ENCODE measurements around the gene HAT1.
A peak's percentile ranks its signal among the peaks of the same experiment; 100 is the strongest.
"Not testable (repeated sequence)": the region's sequence is repeated elsewhere in the genome, so short reads cannot be mapped to it uniquely, and the experiment has no call there.

Gene HAT1

GRCh38 chr2:171972329-171972982, 50.2 kb downstream of the HAT1 start:
- no peak for DNase-seq (ENCODE audit: low read depth in 2 of 3, low spot score in 2 of 3)

DNA sequence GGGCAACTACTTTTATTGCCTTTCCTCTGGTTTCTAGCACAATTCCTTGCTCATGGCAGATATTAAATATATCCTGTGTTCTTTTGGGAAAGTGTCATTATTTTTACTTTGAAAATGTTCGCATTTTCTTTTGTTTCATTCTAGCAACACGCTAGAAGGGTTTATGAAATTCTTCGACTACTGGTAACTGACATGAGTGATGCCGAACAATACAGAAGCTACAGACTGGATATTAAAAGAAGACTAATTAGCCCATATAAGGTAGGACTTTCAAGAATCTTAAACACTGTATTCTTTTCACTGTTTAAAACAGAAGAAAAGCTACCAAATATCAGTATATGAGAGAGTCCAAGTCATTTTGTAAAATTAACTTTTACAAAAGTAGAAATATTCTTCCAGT, 56.8 kb downstream of the HAT1 start:
- DNase-seq (ENCODE audit: low read depth in 2 of 3, low spot score in 2 of 3) = no peak

DNA sequence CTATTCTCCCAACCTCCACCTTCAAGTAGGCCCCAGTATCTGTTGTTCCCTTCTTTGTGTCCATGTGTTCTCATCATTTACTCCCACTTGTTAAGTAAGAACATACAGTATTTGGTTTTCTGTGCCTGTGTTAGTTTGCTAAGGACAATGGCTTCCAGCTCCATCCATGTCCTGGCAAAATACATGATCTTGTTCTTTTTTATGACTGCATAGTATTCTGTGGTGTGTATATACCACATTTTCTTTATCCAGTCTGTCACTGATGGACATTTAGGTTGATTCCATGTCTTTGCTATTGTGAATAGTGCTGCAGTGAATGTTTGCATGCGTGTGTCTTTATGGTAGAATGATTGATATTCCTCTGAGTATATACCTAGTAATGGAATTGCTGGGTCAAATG, 61.7 kb downstream of the HAT1 start:
- DNase-seq (ENCODE audit: low read depth in 2 of 3, low spot score in 2 of 3) = not testable (repeated sequence)

GRCh38 chr2:171985076-171985475, 62.8 kb downstream of the HAT1 start:
- DNase-seq (ENCODE audit: low read depth in 2 of 3, low spot score in 2 of 3) = no peak

DNA sequence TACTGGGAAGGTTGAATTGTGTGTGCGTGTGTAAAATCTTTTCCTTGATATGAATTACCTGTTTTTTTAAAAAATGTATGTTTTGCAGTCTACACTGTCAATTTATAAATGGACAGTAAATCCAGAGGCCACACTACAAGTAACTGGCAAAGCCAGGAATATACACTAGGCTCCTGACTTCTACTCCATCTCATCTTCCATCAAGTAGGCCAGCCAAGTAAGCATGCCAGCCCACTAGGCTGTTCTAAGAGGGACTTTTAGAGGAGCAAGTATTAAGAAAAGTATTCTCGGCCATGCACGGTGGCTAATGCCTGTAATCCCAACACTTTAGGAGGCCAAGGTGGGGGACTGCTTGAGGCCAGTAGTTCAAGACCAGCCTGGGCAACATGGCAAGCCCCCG, 64.5 kb downstream of the HAT1 start:
- DNase-seq (ENCODE audit: low read depth in 2 of 3, low spot score in 2 of 3) = no peak

GRCh38 chr2:171991027-171991426, 68.8 kb downstream of the HAT1 start:
- DNase-seq (ENCODE audit: low read depth in 2 of 3, low spot score in 2 of 3) = no peak

GRCh38 chr2:171995586-171995985, 73.3 kb downstream of the HAT1 start:
- no peak for DNase-seq (ENCODE audit: low read depth in 2 of 3, low spot score in 2 of 3)

DNA sequence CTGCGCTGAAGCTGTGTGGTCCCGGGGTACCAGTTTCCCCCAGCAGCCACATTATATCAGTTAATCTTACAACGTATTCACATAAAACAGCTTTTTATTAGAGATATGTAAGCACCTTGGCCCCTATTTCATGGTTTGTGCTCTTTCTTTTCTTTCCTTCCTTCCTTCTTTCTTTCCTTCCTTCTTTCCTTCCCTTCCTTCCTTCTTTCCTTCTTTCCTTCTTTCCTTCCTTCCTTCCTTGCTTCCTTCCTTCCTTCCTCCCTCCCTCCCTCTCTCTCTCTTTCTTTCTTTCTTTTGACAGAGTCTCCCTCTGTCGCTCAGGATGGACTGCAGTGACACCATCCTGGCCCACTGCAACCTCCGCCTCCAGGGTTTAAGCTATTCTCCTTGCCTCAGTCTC, 73.8 kb downstream of the HAT1 start:
- no peak for DNase-seq (ENCODE audit: low read depth in 2 of 3, low spot score in 2 of 3)

DNA sequence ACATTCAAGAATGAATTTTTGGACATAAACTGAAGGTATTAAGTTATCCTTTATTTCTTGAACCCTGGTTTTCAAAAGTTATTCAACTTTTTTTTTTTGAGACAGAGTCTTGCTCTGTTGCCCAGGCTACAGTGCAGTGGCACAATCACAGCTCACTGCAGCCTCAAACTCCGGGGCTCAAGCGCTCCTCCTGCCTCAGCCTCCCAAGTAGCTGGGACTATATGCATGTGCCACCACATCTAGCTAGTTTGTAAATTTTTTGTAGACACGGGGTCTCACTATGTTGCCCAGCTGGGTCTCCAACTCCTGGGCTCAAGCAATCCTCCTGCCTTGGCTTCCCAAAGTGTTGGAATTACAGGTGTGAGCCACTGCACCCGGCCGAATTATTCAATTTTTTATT, 74.8 kb downstream of the HAT1 start:
- not testable (repeated sequence) for DNase-seq (ENCODE audit: low read depth in 2 of 3, low spot score in 2 of 3)

DNA sequence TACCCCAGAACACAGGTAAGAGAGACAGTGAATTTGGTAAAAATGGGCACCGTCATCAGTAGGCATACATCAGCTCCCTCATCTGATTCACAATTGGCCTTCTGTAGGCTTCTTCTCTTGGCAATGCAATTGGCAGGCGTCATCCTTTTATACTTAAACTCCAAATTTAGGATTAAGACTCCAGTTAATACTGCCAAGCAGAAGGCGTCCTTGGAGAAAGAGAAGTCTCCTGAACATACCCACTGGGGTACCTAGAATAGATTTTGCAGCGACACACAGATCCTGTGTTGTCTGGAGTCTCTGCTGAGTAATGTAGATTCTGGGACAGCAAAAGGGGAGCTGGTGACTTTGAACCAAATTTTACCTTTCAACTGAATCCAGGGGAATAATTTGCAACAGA, 76.9 kb downstream of the HAT1 start:
- no peak for DNase-seq (ENCODE audit: low read depth in 2 of 3, low spot score in 2 of 3)

DNA sequence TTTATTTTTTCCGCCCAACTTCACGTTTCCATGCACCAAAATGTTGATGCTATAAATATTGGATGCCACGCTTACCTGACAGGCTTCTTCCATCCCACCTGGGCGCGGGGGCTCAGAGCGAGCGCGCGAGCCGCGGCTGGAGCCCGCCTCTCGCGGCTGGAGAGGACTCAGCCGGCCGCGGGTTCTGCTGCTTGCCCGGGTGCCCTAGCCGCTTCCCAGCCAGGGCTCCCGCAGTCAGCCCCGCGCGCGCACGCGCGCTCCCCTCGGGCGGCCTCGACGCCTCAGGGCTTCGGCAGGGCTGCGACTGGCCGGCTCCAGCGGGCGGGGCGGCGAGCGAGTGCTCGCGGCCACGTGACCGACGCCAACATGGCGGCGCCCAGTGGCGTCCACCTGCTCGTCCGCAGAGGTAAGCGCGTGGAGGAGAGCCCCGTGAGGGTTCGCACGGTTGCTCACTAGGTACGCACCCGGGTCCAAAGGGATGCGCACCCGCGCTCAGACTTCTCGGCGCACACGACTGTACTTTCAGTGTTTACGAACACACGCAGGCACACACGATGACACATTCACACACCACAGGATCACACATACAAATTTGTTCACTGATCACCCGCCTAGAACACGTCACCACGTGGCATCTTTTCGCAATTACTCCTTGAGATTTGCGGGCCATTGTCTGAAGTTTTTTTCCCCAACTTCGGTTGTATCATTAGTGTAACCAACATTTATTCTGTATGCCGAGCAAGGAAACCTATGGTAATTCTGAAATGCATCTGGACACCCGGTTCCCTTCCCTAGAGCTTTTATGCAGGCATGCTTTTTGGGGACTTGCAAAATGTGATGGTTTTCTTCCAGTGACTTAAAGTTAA, 77.6 kb downstream of the HAT1 start, which contains the start of gene METAP1D:
TSS of gene METAP1D (plus strand) at position 350 of the 866 bp plus-strand sequence. CDS start at position 367, 17 bp downstream.
- peak; percentile 67 to 80 (median 70) for DNase-seq (ENCODE audit: low read depth in 2 of 3, low spot score in 2 of 3)

DNA sequence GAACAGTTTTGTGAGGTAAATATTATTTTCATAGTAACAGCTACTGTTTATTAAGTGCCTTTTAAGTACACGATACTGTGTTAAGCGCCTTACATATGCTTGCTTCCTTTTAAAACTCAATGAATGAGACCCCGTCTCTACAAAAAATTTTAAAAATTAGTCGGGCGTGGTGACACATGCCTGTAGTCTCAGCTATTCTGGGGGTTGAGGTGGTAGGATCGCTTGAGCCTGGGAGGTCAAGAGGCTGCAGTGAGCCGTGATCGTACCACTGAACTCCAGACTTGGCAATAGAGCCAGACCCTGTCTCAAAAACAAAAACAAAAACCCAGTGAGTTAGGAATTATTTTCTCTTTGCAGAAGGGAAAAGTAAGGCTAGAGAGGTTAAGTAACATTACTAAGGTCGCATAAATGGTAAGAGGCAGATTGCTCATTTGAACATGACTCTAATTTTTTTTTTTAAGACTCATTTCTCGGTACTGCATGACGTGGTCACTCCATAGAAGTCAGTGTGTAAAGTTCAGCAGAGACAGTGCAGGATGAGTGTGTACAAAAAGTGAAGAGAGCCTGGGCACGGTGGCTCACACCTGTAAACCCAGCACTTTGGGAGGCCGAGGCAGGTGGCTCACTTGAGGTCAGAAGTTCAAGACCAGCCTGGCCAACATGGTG, 78.6 kb downstream of the HAT1 start:
- no peak for DNase-seq (ENCODE audit: low read depth in 2 of 3, low spot score in 2 of 3)

- DNase-seq (ENCODE audit: low read depth in 2 of 3, low spot score in 2 of 3) = no peak
Measured at GRCh38 chr2:172007372-172007771, 85.1 kb downstream of the HAT1 start.

DNA sequence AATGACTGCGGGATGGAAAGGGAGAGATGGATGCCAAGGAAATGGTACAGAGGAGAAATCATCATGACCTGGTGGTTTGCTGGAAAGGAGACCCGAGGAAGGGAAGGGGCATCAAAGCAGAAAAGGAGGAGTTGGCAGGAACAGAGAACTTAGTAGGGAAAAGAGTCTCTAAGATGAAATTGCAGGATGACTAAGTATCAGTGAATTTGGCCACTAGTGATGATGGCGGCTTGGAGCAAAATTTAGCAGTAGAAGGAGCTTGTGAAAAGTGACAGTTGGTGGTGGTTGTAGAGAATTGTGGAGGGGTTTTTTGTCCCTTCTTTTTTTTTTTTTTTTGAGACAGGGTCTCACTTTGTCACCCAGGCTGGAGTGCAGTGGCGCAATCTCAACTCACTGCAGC, 87.6 kb downstream of the HAT1 start:
- no peak for DNase-seq (ENCODE audit: low read depth in 2 of 3, low spot score in 2 of 3)

- no peak for DNase-seq (ENCODE audit: low read depth in 2 of 3, low spot score in 2 of 3)
Measured at GRCh38 chr2:172011812-172012575, 89.7 kb downstream of the HAT1 start.

- no peak for DNase-seq (ENCODE audit: low read depth in 2 of 3, low spot score in 2 of 3)
Measured at GRCh38 chr2:172012677-172013391, 90.6 kb downstream of the HAT1 start.

DNA sequence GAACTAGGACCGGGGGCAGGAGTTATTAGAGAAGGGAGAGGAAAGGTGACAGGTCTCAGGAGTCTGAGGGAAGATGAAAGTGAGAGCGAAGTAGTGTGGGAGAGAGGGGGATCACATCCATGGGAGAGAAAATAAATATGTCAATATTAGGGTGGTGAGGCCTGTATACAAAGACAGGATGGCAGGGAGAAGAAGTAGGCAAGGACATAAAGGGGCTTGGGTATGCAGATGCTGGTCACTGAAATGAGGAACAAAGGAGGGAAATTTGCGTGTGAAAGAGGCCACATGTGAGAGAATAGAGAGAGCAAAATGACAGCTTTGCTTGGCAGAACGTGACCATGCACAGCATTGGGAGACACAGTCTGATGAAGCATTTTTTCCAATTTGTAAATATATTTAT, 91.1 kb downstream of the HAT1 start:
- DNase-seq (ENCODE audit: low read depth in 2 of 3, low spot score in 2 of 3) = no peak

DNA sequence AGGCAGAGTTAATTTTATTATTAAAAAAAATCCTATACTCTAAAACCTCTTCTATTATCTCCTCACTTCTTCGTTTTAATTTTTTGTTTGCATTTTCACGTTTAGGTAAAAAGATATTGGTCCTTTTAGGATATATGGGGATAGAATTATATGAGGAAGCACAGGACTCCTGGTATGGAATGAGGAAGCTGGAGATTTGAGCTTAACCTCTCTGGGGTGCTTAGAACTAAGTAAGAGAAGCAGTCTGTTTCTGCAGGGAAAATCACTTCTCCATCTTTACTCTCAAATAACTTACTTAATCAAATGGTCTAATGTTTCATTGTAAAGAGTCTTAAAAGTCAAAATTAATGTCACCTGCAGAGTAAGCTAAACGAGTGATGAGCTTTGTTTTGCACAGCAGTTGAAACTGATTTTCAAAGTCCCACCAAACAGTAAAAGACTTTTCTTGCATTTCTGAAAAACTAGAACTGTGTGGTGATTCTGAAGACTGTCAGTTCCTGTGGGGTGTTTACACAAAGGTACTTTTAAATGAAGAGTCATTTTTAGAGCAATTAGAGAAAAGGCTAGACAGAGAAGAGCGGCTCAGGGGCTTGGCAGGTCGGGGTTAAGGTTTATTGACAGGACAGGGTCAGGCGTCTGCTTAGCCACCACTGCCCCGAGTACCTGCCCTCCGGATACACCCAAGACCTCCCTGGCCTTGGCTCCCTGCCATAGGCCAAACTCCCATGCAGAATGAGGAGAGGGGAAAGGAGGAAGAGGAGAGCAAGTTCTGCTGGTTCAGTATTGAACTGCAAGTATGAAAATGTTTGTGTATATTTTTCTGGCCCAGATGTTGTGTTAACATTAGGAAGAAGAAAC, 99.0 kb downstream of the HAT1 start:
- DNase-seq (ENCODE audit: low read depth in 2 of 3, low spot score in 2 of 3) = no peak

GRCh38 chr2:172021955-172022354, 99.7 kb downstream of the HAT1 start:
- no peak for DNase-seq (ENCODE audit: low read depth in 2 of 3, low spot score in 2 of 3)

GRCh38 chr2:172031536-172031935, 109.3 kb downstream of the HAT1 start:
- DNase-seq (ENCODE audit: low read depth in 2 of 3, low spot score in 2 of 3) = no peak
